HEK293 (cell line): Measurements from ENCODE around the gene PTGES3L.

Experiments used
- GLI2 ChIP-seq: fragments of 450-650 bp; formaldehyde crosslinking; IDR thresholded peaks from 2 replicates; pipeline ENCODE4; 2017; ENCODE audit warnings: missing biosample characterization, missing genetic modification characterization, low read depth, borderline replicate concordance
- HOXC10 ChIP-seq: sonication (generic); formaldehyde crosslinking; IDR thresholded peaks from 2 replicates; pipeline ENCODE4 v1.8.1; 2023; ENCODE audit warnings: mild to moderate bottlenecking, missing genetic modification reagents
- HOXD13 ChIP-seq: sonication (generic); formaldehyde crosslinking; IDR thresholded peaks from 2 replicates; pipeline ENCODE4 v1.8.0; 2022; ENCODE audit warnings: missing genetic modification reagents, borderline replicate concordance
- KLF10 ChIP-seq: fragments of 450-650 bp; IDR thresholded peaks from 2 replicates; pipeline ENCODE4 v1.5.1; 2018; ENCODE audit warnings: missing biosample characterization, mild to moderate bottlenecking, missing genetic modification characterization
- OSR2 ChIP-seq: fragments of 450-650 bp; formaldehyde crosslinking; IDR thresholded peaks from 2 replicates; pipeline ENCODE4 v1.5.1; 2016; ENCODE audit warnings: missing biosample characterization, missing genetic modification characterization
- SALL2 ChIP-seq: fragments of 450-650 bp; formaldehyde crosslinking; IDR thresholded peaks from 2 replicates; pipeline ENCODE4 v1.5.0; 2017; ENCODE audit warnings: missing biosample characterization, mild to moderate bottlenecking, missing genetic modification characterization, borderline replicate concordance
- SCRT1 ChIP-seq: fragments of 450-650 bp; formaldehyde crosslinking; IDR thresholded peaks from 2 replicates; pipeline ENCODE4 v1.5.1; 2016; ENCODE audit warnings: missing biosample characterization, missing genetic modification characterization, borderline replicate concordance
- WT1 ChIP-seq: fragments of 450-650 bp; formaldehyde crosslinking; IDR thresholded peaks from 2 replicates; pipeline ENCODE4 v1.5.1; 2016; ENCODE audit warnings: missing biosample characterization, missing genetic modification characterization
- ZBTB7A ChIP-seq: fragments of 450-650 bp; formaldehyde crosslinking; IDR thresholded peaks from 2 replicates; pipeline ENCODE4 v1.5.1; 2016; ENCODE audit warnings: low read depth, missing biosample characterization, missing genetic modification characterization
- ZFHX2 ChIP-seq: fragments of 450-650 bp; formaldehyde crosslinking; conservative IDR thresholded peaks from 2 replicates; pipeline ENCODE4 v1.5.1; 2016; ENCODE audit warnings: missing biosample characterization, missing genetic modification characterization
- ZFP37 ChIP-seq: fragments of 450-650 bp; formaldehyde crosslinking; IDR thresholded peaks from 2 replicates; pipeline ENCODE4 v1.5.1; 2016; ENCODE audit warnings: missing biosample characterization, missing genetic modification characterization
- ZFP41 ChIP-seq: fragments of 450-650 bp; formaldehyde crosslinking; IDR thresholded peaks from 2 replicates; pipeline ENCODE4 v1.5.1; 2016; ENCODE audit warnings: missing biosample characterization, missing genetic modification characterization, borderline replicate concordance
- ZNF138 ChIP-seq: fragments of 450-650 bp; formaldehyde crosslinking; IDR thresholded peaks from 2 replicates; pipeline ENCODE4 v1.5.1; 2016; ENCODE audit warnings: missing biosample characterization, missing genetic modification characterization, borderline replicate concordance
- ZNF146 ChIP-seq: fragments of 450-650 bp; formaldehyde crosslinking; IDR thresholded peaks from 2 replicates; pipeline ENCODE4 v1.5.1; 2016; ENCODE audit warnings: missing biosample characterization, missing genetic modification characterization
- ZNF2 ChIP-seq: fragments of 450-650 bp; formaldehyde crosslinking; IDR thresholded peaks from 2 replicates; pipeline ENCODE4 v1.5.1; 2016; ENCODE audit warnings: missing biosample characterization, missing genetic modification characterization
- ZNF214 ChIP-seq: fragments of 450-650 bp; formaldehyde crosslinking; IDR thresholded peaks from 2 replicates; pipeline ENCODE4 v1.5.1; 2017; ENCODE audit warnings: missing biosample characterization, mild to moderate bottlenecking, missing genetic modification characterization, borderline replicate concordance
- ZNF274 ChIP-seq, 2 experiments: fragments of 200-500 bp in 1 of 2; fragments of 450-650 bp in 1 of 2; sonication (Bioruptor generic) in 1 of 2; formaldehyde crosslinking in 1 of 2; IDR thresholded peaks; 2 replicates each; pipeline versions ENCODE4 v1.5.1 to v1.6.1; 2014 to 2016; ENCODE audit warnings: borderline replicate concordance in 1 of 2, inconsistent platforms in 1 of 2, low read length in 1 of 2, missing biosample characterization in 1 of 2, missing genetic modification characterization in 1 of 2
- ZNF394 ChIP-seq: fragments of 450-650 bp; formaldehyde crosslinking; IDR thresholded peaks from 2 replicates; pipeline ENCODE4 v1.5.1; 2016; ENCODE audit warnings: missing biosample characterization, missing genetic modification characterization, mild to moderate bottlenecking, moderate library complexity, borderline replicate concordance
- ZNF423 ChIP-seq: fragments of 450-650 bp; formaldehyde crosslinking; IDR thresholded peaks from 2 replicates; pipeline ENCODE4 v1.5.1; 2016; ENCODE audit warnings: missing biosample characterization, missing genetic modification characterization
- ZNF426 ChIP-seq: fragments of 450-650 bp; formaldehyde crosslinking; IDR thresholded peaks from 2 replicates; pipeline ENCODE4 v1.5.1; 2017; ENCODE audit warnings: missing biosample characterization, missing genetic modification characterization, mild to moderate bottlenecking, inconsistent platforms, moderate library complexity
- ZNF510 ChIP-seq: fragments of 450-650 bp; formaldehyde crosslinking; IDR thresholded peaks from 2 replicates; pipeline ENCODE4 v1.5.1; 2018; ENCODE audit warnings: mild to moderate bottlenecking, missing genetic modification characterization, missing biosample characterization; ENCODE audit not compliant: insufficient replicate concordance
- ZNF548 ChIP-seq: fragments of 450-650 bp; formaldehyde crosslinking; IDR thresholded peaks from 2 replicates; pipeline ENCODE4 v1.5.1; 2016; ENCODE audit warnings: missing biosample characterization, missing genetic modification characterization
- ZNF670 ChIP-seq: fragments of 450-650 bp; formaldehyde crosslinking; IDR thresholded peaks from 2 replicates; pipeline ENCODE4 v1.5.1; 2016; ENCODE audit warnings: missing biosample characterization, missing genetic modification characterization, low read depth
- TF ChIP-seq, protein P1 (sequence below): fragments of 450-650 bp; formaldehyde crosslinking; IDR thresholded peaks from 2 replicates; pipeline ENCODE4 v1.5.1; 2016; ENCODE audit warnings: missing biosample characterization, missing genetic modification characterization
- TF ChIP-seq, protein P2 (sequence below): fragments of 450-650 bp; formaldehyde crosslinking; IDR thresholded peaks from 2 replicates; pipeline ENCODE4 v1.5.1; 2016; ENCODE audit warnings: missing biosample characterization, missing genetic modification characterization
- TF ChIP-seq, protein P3 (sequence below): fragments of 450-650 bp; formaldehyde crosslinking; IDR thresholded peaks from 2 replicates; pipeline ENCODE4 v1.5.1; 2016; ENCODE audit warnings: missing biosample characterization, missing genetic modification characterization
- TF ChIP-seq, protein P4 (sequence below): fragments of 450-650 bp; formaldehyde crosslinking; IDR thresholded peaks from 2 replicates; pipeline ENCODE4 v1.5.1; 2016; ENCODE audit warnings: missing biosample characterization, missing genetic modification characterization
- TF ChIP-seq, protein P5 (sequence below): fragments of 450-650 bp; formaldehyde crosslinking; optimal IDR thresholded peaks from 2 replicates; pipeline ENCODE3; 2016; ENCODE audit warnings: missing biosample characterization, mild to moderate bottlenecking, missing genetic modification characterization
- TF ChIP-seq, protein P6 (sequence below): fragments of 450-650 bp; formaldehyde crosslinking; IDR thresholded peaks from 2 replicates; pipeline ENCODE4 v1.5.1; 2016; ENCODE audit warnings: missing biosample characterization, missing genetic modification characterization

The PTGES3L gene

DNA sequence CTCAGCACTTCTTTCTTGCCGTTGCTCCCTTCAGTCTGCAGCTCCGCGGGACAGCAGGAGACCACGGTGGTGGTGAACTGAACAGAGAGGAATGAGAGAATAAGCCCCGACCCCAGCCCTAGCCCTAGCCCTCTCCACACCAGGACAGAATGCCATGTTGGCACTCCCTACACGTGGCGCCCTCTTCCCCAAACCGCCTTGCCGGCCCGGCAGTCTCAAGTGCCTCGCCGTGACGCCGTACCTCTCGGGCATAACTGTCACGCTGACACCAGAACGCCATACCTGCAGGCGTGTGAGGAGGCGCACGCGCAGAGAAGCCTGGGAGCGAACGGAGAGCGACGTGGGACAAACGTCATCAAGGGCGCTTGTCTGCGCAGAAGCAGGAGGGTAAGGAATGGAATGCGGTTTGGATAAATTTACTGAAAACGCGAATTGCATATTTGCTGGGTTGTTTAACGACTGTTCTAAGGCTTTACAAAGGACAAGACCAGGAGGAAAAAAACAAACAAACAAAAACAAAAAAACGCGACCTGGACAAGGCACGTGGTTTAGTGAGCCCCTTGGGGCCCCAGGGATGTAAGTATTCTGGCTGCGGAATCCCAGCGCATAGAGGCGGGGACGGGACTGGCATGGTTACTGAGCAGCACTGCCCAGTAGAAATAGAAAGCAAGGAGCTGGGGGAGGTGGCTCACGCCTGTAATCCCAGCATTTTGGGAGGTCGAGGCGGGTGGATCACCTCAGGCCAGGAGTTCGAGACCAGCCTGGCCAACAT is 15.5 kb downstream of the PTGES3L start, which contains the start of gene AARSD1 (continued):
- TF ChIP-seq, protein P1, sequence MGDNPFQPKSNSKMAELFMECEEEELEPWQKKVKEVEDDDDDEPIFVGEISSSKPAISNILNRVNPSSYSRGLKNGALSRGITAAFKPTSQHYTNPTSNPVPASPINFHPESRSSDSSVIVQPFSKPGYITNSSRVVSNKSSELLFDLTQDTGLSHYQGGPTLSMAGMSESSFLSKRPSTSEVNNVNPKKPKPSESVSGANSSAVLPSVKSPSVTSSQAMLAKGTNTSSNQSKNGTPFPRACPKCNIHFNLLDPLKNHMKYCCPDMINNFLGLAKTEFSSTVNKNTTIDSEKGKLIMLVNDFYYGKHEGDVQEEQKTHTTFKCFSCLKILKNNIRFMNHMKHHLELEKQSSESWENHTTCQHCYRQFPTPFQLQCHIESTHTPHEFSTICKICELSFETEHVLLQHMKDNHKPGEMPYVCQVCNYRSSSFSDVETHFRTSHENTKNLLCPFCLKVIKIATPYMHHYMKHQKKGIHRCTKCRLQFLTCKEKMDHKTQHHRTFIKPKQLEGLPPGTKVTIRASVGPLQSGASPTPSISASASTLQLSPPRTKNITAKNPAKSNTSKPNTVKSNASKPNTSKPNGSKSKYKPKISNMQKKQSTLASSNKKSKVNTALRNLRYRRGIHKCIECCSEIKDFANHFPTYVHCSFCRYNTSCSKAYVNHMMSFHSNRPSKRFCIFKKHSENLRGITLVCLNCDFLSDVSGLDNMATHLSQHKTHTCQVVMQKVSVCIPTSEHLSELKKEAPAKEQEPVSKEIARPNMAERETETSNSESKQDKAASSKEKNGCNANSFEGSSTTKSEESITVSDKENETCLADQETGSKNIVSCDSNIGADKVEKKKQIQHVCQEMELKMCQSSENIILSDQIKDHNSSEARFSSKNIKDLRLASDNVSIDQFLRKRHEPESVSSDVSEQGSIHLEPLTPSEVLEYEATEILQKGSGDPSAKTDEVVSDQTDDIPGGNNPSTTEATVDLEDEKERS (tag by site-specific recombination) = no peak
- TF ChIP-seq ZNF423 (tag by site-specific recombination) (no peak), ZFP41 (tag by site-specific recombination) (no peak), ZNF670 (tag by site-specific recombination) (no peak), ZNF548 (tag by site-specific recombination) (no peak), HOXC10 (CRISPR knock-in tag) (no peak), ZBTB7A (tag by site-specific recombination) (no peak), WT1 (tag by site-specific recombination) (0 out of 2 replicates have a peak, but pooled peaks have one; percentile 27), ZNF138 (tag by site-specific recombination) (no peak), ZNF274 (IDR thresholded peaks at IDR 0.05; ENCODE audit: low read length) (no peak), ZNF274 (tag by site-specific recombination; IDR thresholded peaks at IDR 0.05; ENCODE audit: borderline replicate concordance) (no peak), ZNF394 (tag by site-specific recombination) (no peak), ZNF2 (tag by site-specific recombination) (peak; percentile 60; the same call in 1 of the 2 replicates), OSR2 (tag by site-specific recombination) (no peak), ZFP37 (tag by site-specific recombination) (peak; percentile 78), KLF10 (no peak), ZNF510 (tag by site-specific recombination) (no peak), HOXD13 (CRISPR knock-in tag) (no peak), SALL2 (tag by site-specific recombination) (no peak), ZFHX2 (tag by site-specific recombination) (no peak), ZNF146 (tag by site-specific recombination) (no peak), GLI2 (tag by site-specific recombination) (no peak), ZNF214 (tag by site-specific recombination) (no peak), ZNF426 (tag by site-specific recombination) (no peak), SCRT1 (tag by site-specific recombination) (no peak)
- TF ChIP-seq, protein P2, sequence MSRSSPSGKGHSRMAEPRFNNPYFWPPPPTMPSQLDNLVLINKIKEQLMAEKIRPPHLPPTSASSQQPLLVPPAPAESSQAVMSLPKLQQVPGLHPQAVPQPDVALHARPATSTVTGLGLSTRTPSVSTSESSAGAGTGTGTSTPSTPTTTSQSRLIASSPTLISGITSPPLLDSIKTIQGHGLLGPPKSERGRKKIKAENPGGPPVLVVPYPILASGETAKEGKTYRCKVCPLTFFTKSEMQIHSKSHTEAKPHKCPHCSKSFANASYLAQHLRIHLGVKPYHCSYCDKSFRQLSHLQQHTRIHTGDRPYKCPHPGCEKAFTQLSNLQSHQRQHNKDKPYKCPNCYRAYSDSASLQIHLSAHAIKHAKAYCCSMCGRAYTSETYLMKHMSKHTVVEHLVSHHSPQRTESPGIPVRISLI (tag by site-specific recombination) = no peak
- TF ChIP-seq, protein P3, sequence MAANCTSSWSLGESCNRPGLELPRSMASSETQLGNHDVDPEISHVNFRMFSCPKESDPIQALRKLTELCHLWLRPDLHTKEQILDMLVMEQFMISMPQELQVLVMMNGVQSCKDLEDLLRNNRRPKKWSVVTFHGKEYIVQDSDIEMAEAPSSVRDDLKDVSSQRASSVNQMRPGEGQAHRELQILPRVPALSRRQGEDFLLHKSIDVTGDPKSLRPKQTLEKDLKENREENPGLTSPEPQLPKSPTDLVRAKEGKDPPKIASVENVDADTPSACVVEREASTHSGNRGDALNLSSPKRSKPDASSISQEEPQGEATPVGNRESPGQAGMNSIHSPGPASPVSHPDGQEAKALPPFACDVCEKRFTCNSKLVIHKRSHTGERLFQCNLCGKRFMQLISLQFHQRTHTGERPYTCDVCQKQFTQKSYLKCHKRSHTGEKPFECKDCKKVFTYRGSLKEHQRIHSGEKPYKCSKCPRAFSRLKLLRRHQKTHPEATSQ (tag by site-specific recombination) = no peak
- TF ChIP-seq, protein P4, sequence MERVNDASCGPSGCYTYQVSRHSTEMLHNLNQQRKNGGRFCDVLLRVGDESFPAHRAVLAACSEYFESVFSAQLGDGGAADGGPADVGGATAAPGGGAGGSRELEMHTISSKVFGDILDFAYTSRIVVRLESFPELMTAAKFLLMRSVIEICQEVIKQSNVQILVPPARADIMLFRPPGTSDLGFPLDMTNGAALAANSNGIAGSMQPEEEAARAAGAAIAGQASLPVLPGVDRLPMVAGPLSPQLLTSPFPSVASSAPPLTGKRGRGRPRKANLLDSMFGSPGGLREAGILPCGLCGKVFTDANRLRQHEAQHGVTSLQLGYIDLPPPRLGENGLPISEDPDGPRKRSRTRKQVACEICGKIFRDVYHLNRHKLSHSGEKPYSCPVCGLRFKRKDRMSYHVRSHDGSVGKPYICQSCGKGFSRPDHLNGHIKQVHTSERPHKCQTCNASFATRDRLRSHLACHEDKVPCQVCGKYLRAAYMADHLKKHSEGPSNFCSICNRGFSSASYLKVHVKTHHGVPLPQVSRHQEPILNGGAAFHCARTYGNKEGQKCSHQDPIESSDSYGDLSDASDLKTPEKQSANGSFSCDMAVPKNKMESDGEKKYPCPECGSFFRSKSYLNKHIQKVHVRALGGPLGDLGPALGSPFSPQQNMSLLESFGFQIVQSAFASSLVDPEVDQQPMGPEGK = peak; percentile 62
- TF ChIP-seq, protein P5, sequence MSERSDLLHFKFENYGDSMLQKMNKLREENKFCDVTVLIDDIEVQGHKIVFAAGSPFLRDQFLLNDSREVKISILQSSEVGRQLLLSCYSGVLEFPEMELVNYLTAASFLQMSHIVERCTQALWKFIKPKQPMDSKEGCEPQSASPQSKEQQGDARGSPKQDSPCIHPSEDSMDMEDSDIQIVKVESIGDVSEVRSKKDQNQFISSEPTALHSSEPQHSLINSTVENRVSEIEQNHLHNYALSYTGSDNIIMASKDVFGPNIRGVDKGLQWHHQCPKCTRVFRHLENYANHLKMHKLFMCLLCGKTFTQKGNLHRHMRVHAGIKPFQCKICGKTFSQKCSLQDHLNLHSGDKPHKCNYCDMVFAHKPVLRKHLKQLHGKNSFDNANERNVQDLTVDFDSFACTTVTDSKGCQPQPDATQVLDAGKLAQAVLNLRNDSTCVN (tag by site-specific recombination) = peak; percentile 57
- TF ChIP-seq, protein P6, sequence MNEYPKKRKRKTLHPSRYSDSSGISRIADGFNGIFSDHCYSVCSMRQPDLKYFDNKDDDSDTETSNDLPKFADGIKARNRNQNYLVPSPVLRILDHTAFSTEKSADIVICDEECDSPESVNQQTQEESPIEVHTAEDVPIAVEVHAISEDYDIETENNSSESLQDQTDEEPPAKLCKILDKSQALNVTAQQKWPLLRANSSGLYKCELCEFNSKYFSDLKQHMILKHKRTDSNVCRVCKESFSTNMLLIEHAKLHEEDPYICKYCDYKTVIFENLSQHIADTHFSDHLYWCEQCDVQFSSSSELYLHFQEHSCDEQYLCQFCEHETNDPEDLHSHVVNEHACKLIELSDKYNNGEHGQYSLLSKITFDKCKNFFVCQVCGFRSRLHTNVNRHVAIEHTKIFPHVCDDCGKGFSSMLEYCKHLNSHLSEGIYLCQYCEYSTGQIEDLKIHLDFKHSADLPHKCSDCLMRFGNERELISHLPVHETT = no peak
